K562 (cell line): ENCODE results near the gene AFG1L. TPM values are rescaled to one million over a fixed set of nuclear protein-coding genes. Genes with fewer than 3 reads are reported as not detected.

ENCODE experiments used
- ATAC-seq: fragments of 200-7000 bp; cut with Tn5 transposase; 3 replicates; pipeline ENCODE4 v1.9.1; 2020; ENCODE audit warnings: moderate library complexity
- BruUV-seq: library from RNA; stranded (reverse); fragments of 400-500 nt; replicated peaks from 2 replicates; lab custom pipeline; 2021; lab: Mats Ljungman, UMichigan
- CTCF ChIA-PET: fragments of 300-600 bp; formaldehyde crosslinking; extraction: SDS; loops from one replicate; lab custom pipeline; 2021; ENCODE audit warnings: low intra/inter-chr PET ratio; lab: Yijun Ruan, JAX
- POLR2A ChIA-PET: fragments of 300-600, 350-650 bp; sonication (Branson Sonifier 250); formaldehyde crosslinking; extraction: SDS; loops from one replicate; lab custom pipeline; 2021; ENCODE audit warnings: antibody characterized with exemption, inconsistent platforms; lab: Yijun Ruan, JAX
- DNase-seq, 4 experiments: peaks; one replicate each; pipeline versions ENCODE4 v3.0.0 to v3.0.0-alpha.2; 2011 to 2018; ENCODE audit warnings: low spot score in 3 of 4, mixed read lengths in 3 of 4; ENCODE audit errors: extremely low read depth in 1 of 4
- FAIRE-seq: peaks from 2 replicates; lab custom pipeline; 2011; peaks lifted over from hg19 to GRCh38; lab: Jason Lieb, UNC
- H2AFZ ChIP-seq: 2 replicates; pipeline ENCODE4 v1.6.0; 2011; ENCODE audit warnings: low read depth, low read length, control low read depth, inconsistent platforms
- H3K27ac ChIP-seq: fragments of 200-600 bp; 3 replicates; pipeline ENCODE4 v1.8.0; 2011; ENCODE audit warnings: low read depth, mild to moderate bottlenecking, control low read depth, inconsistent platforms, low read length, moderate library complexity, mixed read lengths; ENCODE audit errors: extremely low read depth
- H3K27me3 ChIP-seq, 2 experiments: fragments of 300-600 bp in 1 of 2; 2 replicates in 1 of 2; 3 replicates in 1 of 2; pipeline versions ENCODE4 v1.6.0 to v1.8.0; 2011; ENCODE audit warnings: inconsistent platforms in 2 of 2, low read length in 2 of 2, mild to moderate bottlenecking in 1 of 2, mixed read lengths in 1 of 2, moderate library complexity in 1 of 2; ENCODE audit not compliant: control insufficient read depth in 2 of 2, insufficient read depth in 2 of 2
- H3K36me3 ChIP-seq: fragments of 300-600 bp; 3 replicates; pipeline ENCODE4 v1.8.0; 2011; ENCODE audit warnings: mild to moderate bottlenecking, low read length, inconsistent platforms; ENCODE audit not compliant: control insufficient read depth, insufficient read depth
- H3K4me1 ChIP-seq, 2 experiments: fragments of 200-600 bp in 1 of 2; replicated peaks in 1 of 2; 2 replicates in 1 of 2; 3 replicates in 1 of 2; pipeline versions ENCODE4 v1.5.1 to v1.8.0; 2011; ENCODE audit warnings: inconsistent platforms in 2 of 2, low read length in 2 of 2, mild to moderate bottlenecking in 1 of 2, mixed read lengths in 1 of 2, moderate library complexity in 1 of 2; ENCODE audit not compliant: control insufficient read depth in 2 of 2, insufficient read depth in 2 of 2
- H3K4me2 ChIP-seq: 2 replicates; pipeline ENCODE4 v1.6.1; 2011; ENCODE audit warnings: low read length, control low read depth, inconsistent platforms, mixed read lengths; ENCODE audit not compliant: insufficient read depth
- H3K4me3 ChIP-seq: fragments of 200-600 bp; sonication (generic), shearing (Covaris generic); 2 replicates; pipeline ENCODE4 v1.5.1; 2016; ENCODE audit warnings: control low read depth, inconsistent platforms
- H3K79me2 ChIP-seq: fragments of 200-600 bp; 3 replicates; pipeline ENCODE4 v1.8.0; 2011; ENCODE audit warnings: low read length, inconsistent platforms; ENCODE audit not compliant: control insufficient read depth, insufficient read depth
- H3K9ac ChIP-seq, 2 experiments: 2 replicates each; pipeline versions ENCODE4 v1.6.0 to v1.6.1; 2011; ENCODE audit warnings: low read depth in 2 of 2, low read length in 2 of 2, control low read depth in 1 of 2, inconsistent platforms in 1 of 2, mild to moderate bottlenecking in 1 of 2, mixed read lengths in 1 of 2; ENCODE audit not compliant: insufficient read depth in 1 of 2
- H3K9me1 ChIP-seq: one replicate; pipeline ENCODE4 v1.6.0; 2011; ENCODE audit warnings: inconsistent platforms, mild to moderate bottlenecking, low read length, moderate library complexity; ENCODE audit not compliant: control insufficient read depth, insufficient read depth
- H3K9me3 ChIP-seq: replicated peaks from 2 replicates; pipeline ENCODE4 v1.5.1; 2011; ENCODE audit warnings: low read depth, low read length, inconsistent platforms; ENCODE audit not compliant: control insufficient read depth, insufficient read depth
- H4K20me1 ChIP-seq: replicated peaks from 2 replicates; pipeline ENCODE4 v1.6.1; 2011; ENCODE audit warnings: low read length, inconsistent platforms, mixed read lengths; ENCODE audit not compliant: control insufficient read depth, insufficient read depth
- CREB3 ChIP-seq: fragments of 450-650 bp; conservative IDR thresholded peaks from 2 replicates; pipeline ENCODE4 v1.6.1; 2016; ENCODE audit warnings: missing genetic modification characterization, low read depth, mild to moderate bottlenecking, missing compliant biosample characterization, moderate library complexity
- MXD1 ChIP-seq: fragments of 250-450 bp; sonication (Bioruptor Pico); IDR thresholded peaks from 2 replicates; pipeline ENCODE4 v1.8.0; 2021; ENCODE audit warnings: borderline replicate concordance, mild to moderate bottlenecking, moderate library complexity; ENCODE audit not compliant: poor library complexity, severe bottlenecking
- WGBS: fragments of 100-300 bp; shearing (Covaris generic); methylation state at CpG from one replicate; pipeline ENCODE4 v1.1.6; 2016; ENCODE audit warnings: low coverage, mixed read lengths; ENCODE audit not compliant: insufficient coverage; ENCODE audit errors: missing lambda C conversion rate; 5-methylcytosine and 5-hydroxymethylcytosine counted together
- in situ Hi-C: fragments of 300-500 bp; cut with MboI; formaldehyde crosslinking; loops from 4 replicates; pipeline ENCODE4 v1.15.0; 2018; ENCODE audit warnings: inconsistent platforms, mixed read lengths
- intact Hi-C: fragments of 100-400 bp; cut with micrococcal nuclease; formaldehyde crosslinking; loops from 2 replicates; pipeline ENCODE4 v1.14.2; 2022
- polyA plus RNA-seq, 8 experiments: library from polyadenylated mRNA; depleted of rRNA in 4 of 8; stranded (reverse) in 5 of 8; unstranded in 3 of 8; fragments of >200 nt; fragmentation: Nextera tagmentation in 2 of 8; fragmentation: Illumina TruSeq in 1 of 8; extraction: Ambion mirVana in 2 of 8; extraction: Trizol in 1 of 8; gene quantifications; 2 replicates each; pipeline versions ENCODE4 v1.2.1 to v1.2.3, GENCODE V29; 2011 to 2014; ENCODE audit warnings: inconsistent platforms in 1 of 8, missing spikeins in 1 of 8
- total RNA-seq, 7 experiments: library from RNA; depleted of rRNA in 6 of 7; stranded (reverse); fragments of >200 nt in 6 of 7; fragmentation: Illumina TruSeq in 2 of 7; extraction: Trizol in 2 of 7; gene quantifications; 2 replicates each; pipeline versions ENCODE4 v1.2.1 to v1.2.3, GENCODE V29; 2011 to 2021; ENCODE audit warnings: low replicate concordance in 1 of 7

AFG1L gene
- total and polyA plus RNA-seq, 9 of the 15 experiments (the other 6 are each of a cell fraction or from before 2014, with no cell fraction given): 2.2 to 15.5 (median 5.8) TPM

DNA sequence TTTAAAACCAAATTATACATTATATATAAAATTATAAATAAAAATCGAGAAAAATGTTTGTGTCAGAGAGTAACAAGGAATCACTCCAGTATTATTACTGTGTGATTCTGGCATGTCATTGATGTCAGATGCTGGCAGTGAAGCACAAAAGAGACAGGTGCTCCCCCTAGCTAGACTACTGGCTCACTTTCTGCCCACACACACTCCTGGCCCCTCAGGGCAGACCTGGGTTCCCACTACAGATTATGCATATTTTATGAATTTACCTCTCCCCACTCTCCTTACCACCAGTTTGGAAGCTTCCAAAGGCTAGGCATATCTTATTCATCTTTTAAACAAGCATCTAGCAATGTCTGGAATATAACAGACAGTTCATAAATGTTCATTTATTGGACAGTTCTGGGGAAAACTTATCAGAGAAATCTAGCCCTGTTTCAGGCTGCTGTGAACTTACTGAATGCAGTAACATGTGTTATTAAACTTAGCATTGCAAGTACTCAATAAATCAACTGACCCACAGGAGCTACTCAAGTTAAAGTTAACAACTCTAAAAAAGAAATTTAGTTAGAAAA is 46.8 kb upstream of the AFG1L start:
- Histone ChIP-seq H4K20me1 (peaks cover 3% of the 10 kb centered on the region; the same call in 1 of the 2 replicates), H3K9me1 (no peaks in the 10 kb centered on the region), H3K36me3 (peaks cover 51% of the 10 kb centered on the region; the same call in 2 of the 3 replicates), H3K27ac (no peak overlapping the region), H3K79me2 (peaks cover 86% of the 10 kb centered on the region), H3K4me3 (no peak overlapping the region), H3K9ac (no peak overlapping the region), H3K4me2 (no peak overlapping the region), H2AFZ (no peak overlapping the region), H3K4me1 (no peaks in the 10 kb centered on the region), H3K9me3 (peaks cover 2% of the 10 kb centered on the region; the same call in 1 of the 2 replicates), H3K27me3 (no peaks in the 10 kb centered on the region)
- intact Hi-C loops (no loop called here), in situ Hi-C loops (no loop called here)
- no peak for FAIRE-seq
- no peak for TF ChIP-seq CREB3 (tag)
- TF ChIP-seq MXD1 (CRISPR knock-in tag): no peak
- no peak for ATAC-seq
- CTCF ChIA-PET: no interaction called here
- DNase-seq: no peak
- WGBS: 75% methylated on average over 1 of the region's 1 CpG
- no TSS peak for BruUV-seq
- POLR2A ChIA-PET: interaction anchor here (0.6 to 1.4 kb wide), 4 partner anchors 10 to 533 kb away, joined by 3 to 5 read pairs (median 4); partner anchors contain the start of gene SNX3
